ENCODE results near the gene CLIP3. TPM values are rescaled to one million over a fixed set of nuclear protein-coding genes. Genes with fewer than 3 reads are reported as not detected.
A peak's percentile ranks its signal among the peaks of the same experiment; 100 is the strongest.
"Not testable (repeated sequence)": the region's sequence is repeated elsewhere in the genome, so short reads cannot be mapped to it uniquely, and the experiment has no call there.

Gene CLIP3, protein sequence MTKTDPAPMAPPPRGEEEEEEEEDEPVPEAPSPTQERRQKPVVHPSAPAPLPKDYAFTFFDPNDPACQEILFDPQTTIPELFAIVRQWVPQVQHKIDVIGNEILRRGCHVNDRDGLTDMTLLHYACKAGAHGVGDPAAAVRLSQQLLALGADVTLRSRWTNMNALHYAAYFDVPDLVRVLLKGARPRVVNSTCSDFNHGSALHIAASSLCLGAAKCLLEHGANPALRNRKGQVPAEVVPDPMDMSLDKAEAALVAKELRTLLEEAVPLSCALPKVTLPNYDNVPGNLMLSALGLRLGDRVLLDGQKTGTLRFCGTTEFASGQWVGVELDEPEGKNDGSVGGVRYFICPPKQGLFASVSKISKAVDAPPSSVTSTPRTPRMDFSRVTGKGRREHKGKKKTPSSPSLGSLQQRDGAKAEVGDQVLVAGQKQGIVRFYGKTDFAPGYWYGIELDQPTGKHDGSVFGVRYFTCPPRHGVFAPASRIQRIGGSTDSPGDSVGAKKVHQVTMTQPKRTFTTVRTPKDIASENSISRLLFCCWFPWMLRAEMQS
- 1.2 TPM for polyA plus RNA-seq (2012; ENCODE audit: missing spikeins)

DNA sequence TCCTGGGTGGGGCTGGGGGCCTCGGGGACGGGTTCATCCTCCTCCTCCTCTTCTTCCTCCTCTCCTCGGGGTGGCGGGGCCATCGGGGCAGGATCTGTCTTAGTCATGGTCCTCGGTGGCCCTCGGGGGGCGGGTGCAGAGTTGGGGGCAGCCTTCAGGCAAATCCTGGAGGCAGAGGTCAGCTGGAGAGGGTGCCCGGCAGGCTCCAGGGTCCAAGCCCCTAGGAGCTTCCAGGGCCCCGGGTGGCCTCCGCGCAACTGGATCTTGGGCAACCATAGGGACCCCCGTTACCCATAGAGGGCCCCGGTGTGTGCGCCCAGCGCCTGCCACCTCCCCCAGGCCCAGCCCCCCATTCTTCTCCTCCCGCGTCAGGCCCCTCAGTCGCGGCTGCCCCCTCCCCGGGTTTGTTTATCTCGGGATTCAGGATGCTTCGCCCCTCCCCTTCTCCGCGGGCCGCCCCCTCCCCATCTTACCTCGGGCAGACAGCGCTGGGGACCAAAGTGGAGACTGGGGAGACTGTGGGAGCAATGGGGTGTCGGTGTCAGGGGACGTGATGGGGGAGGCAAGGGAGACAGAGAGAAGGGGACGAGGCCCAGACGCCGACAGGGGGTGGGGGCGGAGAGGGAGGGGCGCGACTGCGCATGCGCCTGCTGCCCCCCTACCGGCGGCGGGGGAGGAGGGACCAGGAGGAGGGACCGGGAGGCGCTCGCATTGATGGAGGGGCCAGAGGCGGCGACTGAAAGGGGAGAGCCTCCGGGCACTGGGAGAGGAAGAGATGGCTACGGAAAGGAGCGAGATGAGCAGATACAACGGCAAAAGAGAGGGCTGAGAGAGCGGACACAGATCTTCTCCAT is at the start of gene CLIP3:
Gene CLIP3 (minus strand): TSS at position 623 of the 854 bp plus-strand sequence. CDS start 516 bp downstream, at position 107.
- DNase-seq (ENCODE audit: insufficient read length) = peak; percentile 68
- FAIRE-seq = no peak
- no peak for TF ChIP-seq POLR2AphosphoS5 (IDR thresholded peaks at IDR 0.05; ENCODE audit: low read depth, low read length)

DNA sequence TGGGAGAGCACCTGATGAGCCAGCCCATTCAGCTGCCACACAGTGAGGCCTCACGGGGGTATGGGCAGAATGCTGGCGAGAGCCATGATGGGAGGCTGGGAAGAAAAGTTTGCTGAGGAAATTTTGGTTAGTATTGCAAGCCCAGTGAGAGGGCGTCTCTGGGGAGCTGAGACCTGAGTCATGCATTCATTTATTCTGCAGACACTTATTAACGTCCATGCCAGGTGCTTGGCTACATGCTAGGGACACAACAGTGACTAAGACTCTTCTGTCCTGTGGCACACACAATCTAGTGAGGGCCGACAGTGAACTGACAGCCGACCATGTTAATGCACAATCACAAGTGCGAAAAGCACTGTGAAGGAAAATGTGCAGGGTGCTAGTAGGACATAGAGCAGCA is 49.2 kb upstream of the CLIP3 start:
- TF ChIP-seq POLR2AphosphoS5 (IDR thresholded peaks at IDR 0.05; ENCODE audit: low read depth, low read length) (no peak), TAF1 (IDR thresholded peaks at IDR 0.05; ENCODE audit: borderline replicate concordance, low read depth, low read length) (no peak), POLR2A (IDR thresholded peaks at IDR 0.05; ENCODE audit: low read depth, low read length) (no peak)
- DNase-seq (ENCODE audit: insufficient read length) = no peak
- FAIRE-seq = no peak

DNA sequence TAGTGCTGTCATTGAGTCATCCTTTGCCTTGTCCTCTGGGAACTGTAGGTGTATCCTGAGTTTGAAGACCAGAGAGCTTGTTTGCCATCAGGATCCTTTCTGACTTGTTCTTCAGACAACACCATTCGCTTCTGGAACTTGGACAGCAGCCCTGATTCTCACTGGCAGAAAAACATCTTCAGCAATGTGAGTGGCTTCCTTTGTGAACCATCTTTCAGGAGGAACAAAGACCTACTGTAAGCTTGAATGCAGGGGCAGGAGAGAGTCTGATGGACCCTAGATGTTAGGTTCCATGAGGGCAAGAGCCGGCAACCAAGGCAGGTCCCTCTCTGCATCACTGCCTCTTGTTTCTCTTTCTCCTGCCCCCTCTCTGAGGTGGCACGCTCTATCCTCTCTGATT is 48.7 kb upstream of the CLIP3 start:
- no peak for DNase-seq (ENCODE audit: insufficient read length)
- TF ChIP-seq POLR2A (IDR thresholded peaks at IDR 0.05; ENCODE audit: low read depth, low read length) (no peak), TAF1 (IDR thresholded peaks at IDR 0.05; ENCODE audit: borderline replicate concordance, low read depth, low read length) (no peak), POLR2AphosphoS5 (IDR thresholded peaks at IDR 0.05; ENCODE audit: low read depth, low read length) (no peak)
- no peak for FAIRE-seq

DNA sequence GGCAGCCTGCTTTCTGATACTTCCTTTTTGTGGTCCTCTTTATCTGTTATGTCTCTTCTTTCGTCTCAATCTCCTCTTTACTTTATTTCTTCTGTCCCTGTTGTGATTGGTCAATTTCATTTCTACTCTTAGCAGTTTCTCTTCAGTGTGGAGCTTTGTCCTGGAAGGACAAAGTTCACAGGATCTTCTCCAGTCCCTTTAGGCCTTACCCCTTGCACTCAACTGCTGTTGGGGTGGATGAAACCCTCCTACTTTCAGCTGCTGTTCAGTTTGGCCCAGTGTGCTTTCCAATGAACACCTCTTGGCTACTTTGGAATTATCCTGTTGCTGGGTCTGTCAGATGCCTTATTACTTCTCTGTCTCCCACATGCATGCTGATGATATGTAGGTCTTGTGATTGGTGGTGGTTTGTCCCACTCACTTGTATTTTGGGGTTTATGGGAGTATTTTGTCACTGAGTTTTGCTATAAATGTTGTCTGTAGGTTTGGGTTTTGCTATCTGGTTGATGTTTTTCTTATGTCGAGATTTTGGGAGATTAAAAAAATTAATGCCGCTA is 46.8 kb upstream of the CLIP3 start:
- FAIRE-seq (no peak), DNase-seq (ENCODE audit: insufficient read length) (no peak)
- TF ChIP-seq TAF1 (IDR thresholded peaks at IDR 0.05; ENCODE audit: borderline replicate concordance, low read depth, low read length) = no peak
- TF ChIP-seq POLR2A (IDR thresholded peaks at IDR 0.05; ENCODE audit: low read depth, low read length) = no peak
- no peak for TF ChIP-seq POLR2AphosphoS5 (IDR thresholded peaks at IDR 0.05; ENCODE audit: low read depth, low read length)

DNA sequence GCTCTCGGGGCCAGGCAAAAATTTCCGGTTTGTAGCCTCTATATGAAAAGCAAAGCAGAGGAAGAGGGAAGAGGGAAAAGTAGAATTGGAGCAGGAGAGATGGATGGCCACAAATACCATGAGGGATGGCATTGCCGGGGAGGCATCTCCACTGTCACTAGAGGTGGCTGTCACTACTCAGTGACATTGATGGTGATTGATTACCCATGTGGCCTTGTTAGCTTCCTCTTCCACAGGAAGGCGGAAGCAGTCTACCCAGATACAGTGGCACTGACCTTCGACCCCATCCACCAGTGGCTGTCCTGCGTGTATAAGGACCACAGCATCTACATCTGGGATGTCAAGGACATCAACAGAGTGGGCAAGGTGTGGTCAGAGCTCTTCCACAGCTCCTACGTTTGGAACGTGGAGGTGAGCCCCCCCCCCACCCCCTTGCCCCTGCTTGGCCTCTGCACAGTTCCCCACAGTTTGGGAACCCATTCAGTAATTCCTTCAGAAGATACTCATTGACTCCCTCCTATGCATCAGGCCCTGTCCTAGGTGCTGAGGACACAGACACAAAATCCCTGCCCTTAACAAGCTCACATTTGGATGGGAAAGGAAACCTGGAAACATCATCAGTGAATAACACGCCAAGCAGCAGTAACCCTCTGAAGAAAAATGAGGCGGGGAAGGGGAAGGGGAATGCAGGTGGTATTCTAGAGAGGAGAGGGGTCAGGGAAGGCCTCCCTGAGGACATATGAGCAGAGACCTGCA is 40.6 kb upstream of the CLIP3 start:
- FAIRE-seq (no peak), DNase-seq (ENCODE audit: insufficient read length) (no peak)
- TF ChIP-seq POLR2AphosphoS5 (IDR thresholded peaks at IDR 0.05; ENCODE audit: low read depth, low read length) (no peak), TAF1 (IDR thresholded peaks at IDR 0.05; ENCODE audit: borderline replicate concordance, low read depth, low read length) (no peak), POLR2A (IDR thresholded peaks at IDR 0.05; ENCODE audit: low read depth, low read length) (no peak)

DNA sequence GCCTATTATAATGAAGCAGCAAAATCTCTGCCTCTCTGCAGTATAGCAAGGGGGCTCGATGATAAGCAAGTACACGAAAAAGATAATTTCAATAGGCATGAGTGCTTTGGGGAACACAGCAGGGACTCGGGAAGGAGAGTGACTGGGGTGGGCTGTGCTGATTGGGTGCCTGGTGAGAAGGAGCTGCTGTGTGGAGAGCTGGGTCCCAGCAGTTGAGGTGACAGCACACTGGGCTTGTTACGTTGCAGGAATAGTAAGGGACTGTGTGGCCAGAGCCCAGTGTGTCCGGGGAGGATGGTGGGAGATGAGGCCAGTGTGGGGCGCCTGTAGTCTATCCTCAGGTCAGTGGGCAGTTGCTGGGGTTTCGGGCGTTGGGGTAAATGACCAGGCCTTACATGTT is 39.4 kb upstream of the CLIP3 start:
- TF ChIP-seq POLR2AphosphoS5 (IDR thresholded peaks at IDR 0.05; ENCODE audit: low read depth, low read length) = no peak
- TF ChIP-seq POLR2A (IDR thresholded peaks at IDR 0.05; ENCODE audit: low read depth, low read length) = no peak
- TF ChIP-seq TAF1 (IDR thresholded peaks at IDR 0.05; ENCODE audit: borderline replicate concordance, low read depth, low read length) = no peak
- no peak for FAIRE-seq
- DNase-seq (ENCODE audit: insufficient read length) = no peak

DNA sequence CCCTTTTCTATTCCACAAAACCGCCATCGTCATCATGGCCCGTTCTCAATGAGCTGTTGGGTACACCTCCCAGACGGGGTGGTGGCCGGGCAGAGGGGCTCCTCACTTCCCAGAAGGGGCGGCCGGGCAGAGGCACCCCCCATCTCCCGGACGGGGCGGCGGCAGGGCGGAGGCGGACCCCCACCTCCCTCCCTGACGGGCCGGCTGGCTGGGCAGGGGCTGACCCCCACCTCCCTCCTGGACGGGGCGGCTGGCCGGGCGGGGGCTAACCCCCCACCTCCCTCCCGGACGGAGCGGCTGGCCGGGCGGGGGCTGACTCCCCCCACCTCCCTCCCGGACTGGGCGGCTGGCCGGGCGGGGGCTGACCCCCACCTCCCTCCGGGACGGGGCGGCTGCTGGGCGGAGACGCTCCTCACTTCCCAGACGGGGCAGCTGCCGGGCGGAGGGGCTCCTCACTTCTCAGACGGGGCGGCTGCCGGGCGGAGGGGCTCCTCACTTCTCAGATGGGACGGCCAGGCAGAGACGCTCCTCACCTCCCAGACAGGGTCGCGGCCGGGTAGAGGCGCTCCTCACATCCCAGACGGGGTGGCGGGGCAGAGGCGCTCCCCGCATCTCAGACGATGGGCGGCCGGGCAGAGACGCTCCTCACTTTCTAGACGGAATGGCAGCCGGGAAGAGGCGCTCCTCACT is 36.3 kb upstream of the CLIP3 start:
- not testable (repeated sequence) for FAIRE-seq; DNase-seq (ENCODE audit: insufficient read length)

DNA sequence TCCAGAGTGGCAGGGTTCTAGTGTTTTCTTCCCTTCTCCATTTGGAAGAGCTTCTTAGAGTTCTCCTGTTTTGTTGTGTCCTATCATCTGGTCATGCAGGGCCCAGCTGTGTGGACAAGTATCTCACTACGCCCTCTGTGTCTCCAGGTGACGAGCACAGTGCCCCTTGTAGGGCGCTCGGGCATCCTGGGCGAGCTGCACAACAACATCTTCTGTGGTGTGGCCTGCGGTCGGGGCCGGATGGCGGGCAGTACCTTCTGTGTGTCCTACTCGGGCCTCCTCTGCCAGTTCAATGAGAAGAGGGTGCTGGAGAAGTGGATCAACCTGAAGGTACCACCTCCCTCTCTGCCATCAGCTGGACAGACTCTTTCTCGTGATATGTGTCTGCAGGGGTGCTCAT is 35.0 kb upstream of the CLIP3 start:
- no peak for DNase-seq (ENCODE audit: insufficient read length)
- FAIRE-seq = no peak
- TF ChIP-seq POLR2A (IDR thresholded peaks at IDR 0.05; ENCODE audit: low read depth, low read length) = no peak
- TF ChIP-seq TAF1 (IDR thresholded peaks at IDR 0.05; ENCODE audit: borderline replicate concordance, low read depth, low read length) = no peak
- TF ChIP-seq POLR2AphosphoS5 (IDR thresholded peaks at IDR 0.05; ENCODE audit: low read depth, low read length) = no peak

DNA sequence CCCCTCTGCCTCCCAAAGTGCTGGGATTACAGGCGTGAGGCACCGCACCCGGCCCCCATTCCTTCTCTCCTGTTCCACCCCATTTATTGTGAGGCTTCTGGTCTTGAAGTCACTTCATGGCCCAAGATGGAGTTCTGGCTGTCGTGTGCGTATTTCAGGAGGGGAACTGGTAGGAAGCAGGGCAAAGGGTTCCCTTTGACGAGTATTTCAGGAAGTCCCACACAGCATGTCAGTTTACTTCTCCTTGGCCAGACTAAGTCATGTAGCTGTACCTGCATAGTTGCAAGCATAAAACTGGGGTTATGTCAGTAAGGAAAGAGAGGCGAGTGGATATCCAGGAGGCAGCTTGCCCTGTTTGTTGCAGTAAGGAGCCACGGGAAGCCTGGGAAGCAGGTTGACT is 32.2 kb upstream of the CLIP3 start:
- no peak for TF ChIP-seq POLR2A (IDR thresholded peaks at IDR 0.05; ENCODE audit: low read depth, low read length)
- TF ChIP-seq TAF1 (IDR thresholded peaks at IDR 0.05; ENCODE audit: borderline replicate concordance, low read depth, low read length) = no peak
- no peak for TF ChIP-seq POLR2AphosphoS5 (IDR thresholded peaks at IDR 0.05; ENCODE audit: low read depth, low read length)
- no peak for FAIRE-seq

DNA sequence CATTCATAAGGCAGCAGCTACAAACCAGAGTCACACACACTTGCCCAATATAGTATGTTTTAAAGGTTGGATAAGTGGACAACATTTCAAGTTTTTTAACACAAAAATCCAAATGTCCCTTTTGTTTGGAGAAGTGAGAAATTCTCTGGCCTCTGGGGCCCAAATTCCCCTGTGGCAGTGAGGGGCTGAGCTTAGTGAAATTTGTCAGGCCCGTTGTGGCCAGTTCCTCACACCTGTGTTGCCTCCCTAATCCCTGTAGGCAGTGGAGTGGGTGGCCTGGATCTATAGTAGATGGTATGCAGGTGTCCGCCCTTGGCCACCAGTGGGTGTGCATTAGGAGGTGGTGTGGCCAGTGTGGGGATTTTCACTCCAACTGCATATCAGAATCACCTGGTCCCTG is 28.7 kb upstream of the CLIP3 start:
- DNase-seq (ENCODE audit: insufficient read length) (no peak), FAIRE-seq (no peak)
- TF ChIP-seq POLR2AphosphoS5 (IDR thresholded peaks at IDR 0.05; ENCODE audit: low read depth, low read length) (no peak), TAF1 (IDR thresholded peaks at IDR 0.05; ENCODE audit: borderline replicate concordance, low read depth, low read length) (no peak), POLR2A (IDR thresholded peaks at IDR 0.05; ENCODE audit: low read depth, low read length) (no peak)

More for the DNA sequence above, 32.2 kb upstream of the CLIP3 start:
- no peak for DNase-seq (ENCODE audit: insufficient read length)

Measured in GM12892 (cell line).